GM19351 (cell line): ENCODE results near the gene SPATA2L.
"Not testable (repeated sequence)": the region's sequence is repeated elsewhere in the genome, so short reads cannot be mapped to it uniquely, and the experiment has no call there.

Experiments
- ATAC-seq: cut with Tn5 transposase; IDR thresholded peaks from one replicate; pipeline ENCODE4 v1.9.1; 2021; ENCODE audit warnings: mild to moderate bottlenecking, moderate library complexity; ENCODE audit not compliant: unreplicated experiment

SPATA2L gene

DNA sequence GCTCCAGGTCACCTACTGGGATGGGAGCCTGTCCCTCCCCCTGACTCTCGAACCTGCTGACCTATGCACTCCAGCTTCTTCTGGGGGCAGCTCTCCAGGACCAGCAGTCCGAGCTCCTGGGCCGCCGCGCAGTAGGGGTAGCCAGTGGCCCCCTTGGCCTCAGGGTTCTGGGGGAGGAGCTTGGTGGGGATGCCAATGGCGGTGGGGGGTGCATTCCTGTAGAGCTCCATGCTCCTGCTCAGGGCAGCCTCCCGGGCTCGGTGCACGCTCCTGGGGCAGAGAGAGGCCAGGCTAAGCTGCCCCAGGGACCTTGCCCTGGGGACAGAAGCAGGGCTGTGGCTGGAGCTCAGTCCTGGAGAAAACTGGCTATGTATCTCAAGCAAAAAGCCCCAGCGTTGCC lies 7.7 kb upstream of the SPATA2L start:
- no peak for ATAC-seq

DNA sequence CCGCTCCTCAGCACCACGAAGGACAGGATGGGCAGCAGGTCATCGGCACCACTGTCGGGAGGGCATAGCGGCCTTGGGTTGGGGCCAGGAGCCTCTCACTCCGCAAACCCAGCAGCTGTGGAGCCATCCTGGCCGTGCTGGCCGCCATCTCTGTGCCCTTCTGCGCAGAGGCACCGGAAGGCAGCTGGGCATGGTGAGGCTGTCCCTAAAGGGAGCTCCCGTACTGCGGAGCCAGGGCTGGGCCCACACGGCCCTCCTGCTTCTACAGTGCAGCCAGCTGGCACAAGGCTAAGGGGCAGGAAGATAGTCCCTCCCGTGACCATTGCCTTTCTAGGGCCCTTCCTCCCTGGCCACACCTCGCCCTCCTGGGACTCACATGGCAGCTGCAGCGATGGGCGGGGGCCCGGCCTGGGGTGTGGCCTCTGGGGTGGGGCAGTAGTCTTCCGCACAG lies 7.0 kb upstream of the SPATA2L start:
- ATAC-seq = no peak

- no peak for ATAC-seq
Measured at GRCh38 chr16:89707695-89708094, 6.2 kb upstream of the SPATA2L start.

- ATAC-seq = no peak
Measured at GRCh38 chr16:89706518-89707260, 5.2 kb upstream of the SPATA2L start.

- ATAC-seq = no peak
Measured at GRCh38 chr16:89705006-89705405, 3.5 kb upstream of the SPATA2L start.

- ATAC-seq = no peak
Measured at GRCh38 chr16:89704281-89704680, 2.8 kb upstream of the SPATA2L start.

DNA sequence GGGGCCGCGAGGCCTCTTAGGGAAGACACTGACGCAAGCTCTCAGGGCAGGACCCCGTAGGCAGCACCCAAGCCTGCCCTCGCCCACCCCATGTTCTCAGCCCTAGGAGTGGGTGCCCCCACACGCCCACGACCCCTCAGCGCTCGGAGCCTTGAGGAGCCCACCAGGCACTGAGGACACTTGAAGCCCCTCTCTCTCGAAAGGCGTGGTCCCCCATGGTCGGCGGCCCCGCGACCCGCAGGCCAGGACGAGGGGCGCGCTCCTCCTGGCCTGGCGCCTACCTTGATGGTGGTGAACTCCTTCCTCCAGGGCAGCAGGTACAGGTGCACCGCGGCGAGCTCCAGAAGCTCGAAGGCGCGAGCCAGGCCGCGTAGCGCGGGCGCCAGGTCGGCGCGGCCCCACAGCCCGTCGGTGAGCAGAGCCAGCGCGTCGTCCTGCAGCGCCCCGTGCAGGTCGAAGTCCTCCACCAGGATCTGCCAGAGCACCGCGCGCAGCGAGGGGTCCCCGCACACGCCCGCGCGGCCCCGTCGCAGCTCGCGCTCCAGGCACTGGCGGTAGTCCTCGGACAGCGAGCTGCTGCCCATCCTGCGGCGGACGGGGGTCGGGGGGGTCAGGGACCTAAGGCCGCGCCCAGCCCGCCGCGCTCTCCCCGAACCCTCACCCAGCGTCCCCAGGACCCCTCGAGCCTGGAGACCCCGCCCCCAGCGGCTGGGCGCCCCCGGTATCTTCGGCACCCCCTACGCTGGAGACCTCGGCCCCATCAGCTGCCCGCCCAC lies 668 bp downstream of the SPATA2L start:
- ATAC-seq = no peak

DNA sequence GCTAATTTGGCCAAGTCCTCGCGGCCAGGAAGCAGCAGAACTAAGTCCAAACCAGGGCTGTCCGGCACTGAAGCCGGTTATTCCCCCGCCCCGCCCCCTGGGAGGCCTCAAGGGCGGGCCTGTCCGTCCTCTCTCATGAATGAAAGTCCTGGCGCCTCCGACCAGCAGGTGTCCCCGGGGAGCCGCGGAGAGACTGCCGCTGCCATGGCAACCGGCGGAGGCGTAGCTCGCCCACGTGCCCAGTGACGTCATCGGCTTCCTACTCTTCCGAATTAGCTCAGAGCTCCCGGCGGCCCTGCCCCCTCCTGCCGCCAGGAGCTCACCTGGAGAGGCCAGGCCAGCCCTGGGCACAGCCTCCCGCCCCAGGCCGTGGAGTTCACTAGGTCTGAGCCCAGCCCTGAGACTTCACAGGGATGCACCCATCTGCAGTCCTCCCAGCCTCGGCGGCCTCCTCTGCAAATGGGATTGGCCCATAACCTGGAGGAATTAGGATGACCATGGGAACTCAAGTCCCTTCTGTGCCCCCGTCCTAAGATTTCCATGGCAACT lies 1.3 kb downstream of the SPATA2L start:
- ATAC-seq = peak; percentile 49

DNA sequence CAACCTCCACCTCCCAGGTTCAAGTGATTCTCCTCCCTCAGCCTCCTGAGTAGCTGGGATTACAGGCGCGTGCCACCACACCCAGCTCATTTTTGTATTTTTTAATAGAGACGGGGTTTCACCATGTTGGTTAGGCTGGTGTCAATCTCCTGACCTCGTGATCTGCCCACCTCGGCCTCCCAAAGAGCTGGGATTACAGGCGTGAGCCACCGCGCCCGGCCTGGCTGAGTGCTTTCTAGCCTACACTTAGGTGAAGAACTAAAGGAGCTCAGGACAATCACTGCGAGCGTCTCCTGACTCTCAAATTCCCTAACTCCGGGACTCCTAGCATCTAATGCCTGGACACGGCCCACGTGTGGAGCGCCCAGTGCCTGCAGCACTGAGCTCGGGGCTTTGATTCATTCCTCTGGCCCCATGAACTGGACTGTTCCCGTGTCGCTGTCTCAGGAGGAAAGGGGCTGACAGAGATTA lies 1.8 kb downstream of the SPATA2L start:
- ATAC-seq = not testable (repeated sequence)

DNA sequence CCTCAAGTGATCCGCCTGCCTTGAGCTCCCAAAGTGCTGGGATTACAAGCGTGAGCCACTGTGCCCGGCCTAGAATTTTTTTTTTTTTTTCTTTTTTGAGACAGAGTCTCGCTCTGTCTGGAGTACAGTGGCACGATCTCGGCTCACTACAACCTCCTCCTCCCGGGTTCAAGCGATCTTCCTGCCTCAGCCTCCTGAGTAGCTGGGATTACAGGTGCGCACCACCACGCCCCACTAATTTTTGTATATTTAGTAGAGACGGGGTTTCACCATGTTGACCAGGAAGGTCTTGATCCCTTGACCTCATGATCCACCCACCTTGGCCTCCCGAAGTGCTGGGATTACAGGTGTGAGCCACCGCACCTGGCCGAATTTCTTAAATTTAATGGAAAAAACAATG lies 2.8 kb downstream of the SPATA2L start:
- not testable (repeated sequence) for ATAC-seq

- no peak for ATAC-seq
Measured at GRCh38 chr16:89697616-89698331, 3.7 kb downstream of the SPATA2L start.

DNA sequence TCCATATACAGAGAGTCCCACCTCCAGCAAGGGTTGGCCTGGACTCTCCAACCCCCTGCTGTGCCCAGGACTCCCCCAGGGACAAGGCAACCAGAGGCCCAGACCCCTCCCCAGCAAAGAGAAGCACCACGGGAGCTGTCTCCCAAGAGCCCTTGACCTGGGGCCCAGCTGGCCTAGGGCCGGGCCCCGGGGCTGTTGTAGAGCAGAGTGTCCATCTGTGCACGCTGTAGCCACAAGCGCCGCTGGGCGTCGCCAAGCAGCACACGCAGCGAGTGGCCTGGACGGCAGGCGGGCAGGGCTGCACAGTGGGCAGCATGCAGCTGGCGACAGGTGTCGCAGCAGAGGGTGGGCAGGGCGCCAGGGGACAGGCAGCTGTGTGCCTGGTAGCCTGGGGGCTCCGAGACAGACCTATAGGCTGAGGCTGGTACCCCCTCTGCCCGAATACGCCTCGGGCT lies 4.3 kb downstream of the SPATA2L start:
- ATAC-seq = no peak

GRCh38 chr16:89696670-89697128 lies 4.8 kb downstream of the SPATA2L start:
- ATAC-seq = no peak

DNA sequence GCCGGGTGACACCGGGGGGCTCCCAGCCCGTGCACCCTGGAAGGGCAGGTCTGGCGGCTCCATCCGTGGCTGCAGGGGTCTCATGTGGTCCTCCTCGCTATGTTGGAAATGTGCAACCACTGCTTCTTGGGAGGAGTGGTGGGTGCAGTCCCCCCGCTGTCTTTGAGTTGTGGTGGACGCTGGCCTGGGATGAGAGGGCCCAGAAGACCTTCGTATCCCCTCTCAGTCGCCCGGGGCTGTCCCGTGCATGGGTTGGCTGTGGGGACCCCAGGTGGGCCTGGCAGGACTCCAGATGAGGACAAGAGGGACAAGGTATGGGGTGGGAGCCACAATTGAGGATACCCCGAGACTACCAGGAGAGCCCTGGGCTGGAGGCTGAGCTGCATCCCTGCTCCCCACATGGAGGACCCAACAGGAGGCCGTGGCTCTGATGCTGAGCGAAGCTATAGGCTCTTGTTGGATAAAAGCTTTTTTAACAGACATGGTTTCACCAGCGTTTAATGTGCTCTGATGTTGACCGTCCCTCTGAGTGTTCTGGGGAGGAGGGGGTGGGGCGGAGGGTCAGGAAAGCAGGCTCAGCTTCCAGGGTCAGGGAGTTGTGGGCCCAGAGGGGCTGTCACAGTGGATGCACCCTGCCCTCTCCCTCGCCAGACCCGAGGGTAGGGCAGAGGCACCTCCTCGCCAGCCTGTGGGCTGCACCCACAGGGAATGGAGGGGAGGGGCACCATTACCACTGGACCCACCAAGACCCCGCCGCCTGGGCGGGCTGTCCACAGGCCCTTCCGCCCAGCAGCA lies 5.4 kb downstream of the SPATA2L start:
- ATAC-seq = no peak

DNA sequence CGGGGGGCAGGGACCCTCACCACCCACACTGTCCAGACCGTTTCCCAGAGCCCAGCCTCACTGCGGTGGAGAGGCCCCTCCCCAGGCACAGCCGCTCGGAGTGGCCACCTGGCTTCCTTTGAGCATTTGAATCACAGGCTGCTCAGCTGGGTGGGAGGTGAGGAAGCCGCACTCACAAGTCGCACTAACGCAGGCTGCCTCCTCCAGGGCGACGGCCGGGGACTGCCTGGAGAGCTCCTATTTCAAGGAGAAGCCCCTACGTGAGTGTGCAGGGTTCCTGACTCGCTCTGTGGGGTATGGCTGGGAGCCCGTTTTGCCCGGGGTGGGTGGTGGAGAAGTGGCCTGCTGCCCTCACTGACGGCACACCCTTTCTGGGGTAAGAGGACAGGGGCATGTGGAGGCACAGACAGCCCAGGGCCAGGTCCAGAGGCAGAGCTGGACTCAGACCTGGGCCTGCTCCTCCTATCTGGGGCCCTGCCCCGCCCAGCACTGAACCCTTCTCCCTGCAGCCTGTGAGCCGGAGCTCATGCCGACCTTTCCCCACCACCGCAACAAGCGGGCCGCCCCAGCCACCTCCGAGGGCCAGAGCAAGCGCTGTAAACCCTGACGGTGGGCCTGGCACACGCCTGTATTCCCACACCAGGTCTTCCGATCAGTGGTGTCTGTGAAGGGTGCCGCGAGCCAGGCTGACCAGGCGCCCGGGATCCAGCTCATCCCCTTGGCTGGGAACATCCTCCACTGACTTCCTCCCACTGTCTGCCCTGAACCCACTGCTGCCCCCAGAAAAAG lies 6.2 kb downstream of the SPATA2L start:
- ATAC-seq = no peak

DNA sequence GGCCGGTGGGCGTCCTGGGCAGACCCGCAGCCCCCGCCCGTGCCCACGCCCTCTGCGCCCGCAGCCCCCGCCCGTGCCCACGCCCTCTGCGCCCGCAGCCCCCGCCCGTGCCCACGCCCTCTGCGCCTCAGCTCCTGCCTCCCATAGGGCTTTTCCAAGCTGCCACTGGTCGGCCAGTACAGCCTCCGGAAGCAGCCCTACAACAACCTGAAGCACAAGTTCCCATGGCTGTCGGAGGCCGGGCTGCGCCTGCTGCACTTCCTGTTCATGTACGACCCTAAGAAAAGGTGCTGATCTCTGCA lies 6.8 kb downstream of the SPATA2L start:
- ATAC-seq = not testable (repeated sequence)

- no peak for ATAC-seq
Measured at GRCh38 chr16:89693931-89694783, 7.3 kb downstream of the SPATA2L start.

DNA sequence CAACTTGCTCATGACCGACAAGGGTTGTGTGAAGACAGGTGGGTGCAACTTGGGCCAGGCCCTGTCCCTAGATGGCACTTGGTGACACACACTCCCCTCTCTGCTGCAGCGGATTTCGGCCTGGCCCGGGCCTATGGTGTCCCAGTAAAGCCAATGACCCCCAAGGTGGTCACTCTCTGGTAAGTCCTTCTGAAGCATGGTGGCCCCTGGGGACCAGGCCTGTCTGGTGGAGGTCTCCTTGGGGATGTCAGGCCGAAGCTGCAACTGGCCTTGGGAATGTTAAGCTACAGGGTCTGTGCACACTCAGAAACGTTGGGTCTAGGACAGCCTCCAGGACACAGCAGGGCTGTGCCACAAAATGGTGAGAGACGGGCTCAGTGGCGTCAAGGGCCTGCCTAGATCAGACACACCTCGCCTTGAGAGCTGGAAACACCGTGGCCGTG lies 8.2 kb downstream of the SPATA2L start:
- no peak for ATAC-seq
